ENCODE results near the gene GATD1. TPM values are rescaled to one million over a fixed set of nuclear protein-coding genes. Genes with fewer than 3 reads are reported as not detected.

The GATD1 gene
- total and polyA plus RNA-seq, 10 of the 15 experiments (the other 5 are each of a cell fraction or from before 2014, with no cell fraction given): 1.2 to 92.6 (median 22.3) TPM

DNA sequence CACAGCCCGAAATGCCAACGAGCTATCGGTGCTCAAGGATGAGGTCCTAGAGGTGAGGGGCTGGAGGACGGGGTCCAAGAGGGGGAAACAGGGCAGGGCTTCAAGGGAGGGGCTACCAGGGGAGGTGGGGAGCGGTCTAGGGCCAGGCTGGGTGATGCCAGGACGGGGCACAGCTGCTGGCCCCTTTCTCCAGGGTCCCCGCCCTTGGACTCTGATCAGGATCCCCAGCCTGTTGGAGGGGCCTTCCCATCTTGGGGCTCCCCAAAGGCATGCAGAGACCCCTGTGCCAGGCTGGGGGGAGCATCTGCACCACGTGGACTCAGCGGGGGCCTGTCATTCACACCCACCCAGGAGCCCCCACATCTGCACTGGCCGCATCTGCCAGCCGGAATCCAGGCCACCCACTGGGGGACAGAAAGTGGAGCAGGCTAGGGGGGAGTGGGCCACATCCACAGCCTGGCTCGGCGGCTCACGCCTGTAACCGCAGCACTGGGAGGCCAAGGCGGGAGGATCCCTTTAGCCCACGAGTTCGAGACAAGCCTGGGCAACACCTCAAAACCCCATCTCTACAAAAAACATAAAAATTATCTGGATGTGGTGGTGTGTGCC, 52.4 kb downstream of the GATD1 start:
- intact Hi-C loops (cut with micrococcal nuclease; ENCODE audit: unreplicated experiment): loop anchor here (5.0 kb wide), 1 partner anchor 108 kb away; the partner anchor contains the start of gene IRF7
- Histone ChIP-seq H3K9me3 (replicated peaks; ENCODE audit: control insufficient read depth, insufficient read depth, low read length) (no peaks in the 10 kb centered on the region), H3K4me2 (ENCODE audit: control insufficient read depth, insufficient read depth) (0 out of 2 replicates have a peak overlapping the region, but pooled peaks have one; percentile 25), H3K79me2 (ENCODE audit: control insufficient read depth, insufficient read depth, low read length) (no peaks in the 10 kb centered on the region), H3K4me3 (peak overlapping the region; percentile 58; the same call in 1 of the 2 replicates), H3K36me3 (ENCODE audit: control insufficient read depth in 2 of 2, insufficient read depth in 2 of 2, low read length in 1 of 2) (no peaks in the 10 kb centered on the region), H3K4me1 (ENCODE audit: control insufficient read depth, insufficient read depth, low read length) (peaks cover 18% of the 10 kb centered on the region), H4K20me1 (ENCODE audit: control insufficient read depth, insufficient read depth) (no peaks in the 10 kb centered on the region; the same call in 1 of the 2 replicates), H3K9ac (ENCODE audit: control insufficient read depth, insufficient read depth, low read length) (no peak overlapping the region), H3K27ac (ENCODE audit: control insufficient read depth, insufficient read depth) (no peak overlapping the region), H3K27me3 (replicated peaks in 1 of 2; ENCODE audit: control insufficient read depth in 2 of 2, insufficient read depth in 2 of 2, low read length in 1 of 2) (0 out of 4 replicates have a peak, but pooled peaks cover 0 to 3% of the 10 kb centered on the region in 2 experiments), H2AFZ (ENCODE audit: control insufficient read depth, low read depth, low read length) (no peak overlapping the region)
- CTCF ChIA-PET: interaction anchor here (0.7 to 8.6 kb wide), 13 partner anchors 18 to 178 kb away, joined by 3 to 127 read pairs (median 3); partner anchors contain the start of genes DEAF1, LMNTD2, PHRF1 and RASSF7
- ATAC-seq (no peak), FAIRE-seq (no peak), DNase-seq (ENCODE audit: low read depth, low spot score) (no peak)
- RAD21 ChIA-PET (ENCODE audit: unreplicated experiment): interaction anchor here (1.0 to 3.8 kb wide), 8 partner anchors 29 to 173 kb away, joined by 3 to 34 read pairs (median 6); partner anchors contain the start of genes DEAF1, PHRF1 and TMEM80
- in situ Hi-C loops (cut with MboI): loop anchor here (10.0 kb wide), 1 partner anchor 60 kb away; no protein-coding TSS in a partner anchor
- TF ChIP-seq SIN3A (IDR thresholded peaks at IDR 0.05; ENCODE audit: low read depth, low read length) (no peak), MLLT1 (IDR thresholded peaks at IDR 0.05) (no peak), IKZF1 (conservative IDR thresholded peaks at IDR 0.05) (no peak), JUND (IDR thresholded peaks at IDR 0.05; ENCODE audit: low read depth, low read length) (no peak), KLF5 (IDR thresholded peaks at IDR 0.05; ENCODE audit: partially characterized antibody) (no peak), HDAC6 (IDR thresholded peaks at IDR 0.05; ENCODE audit: unreplicated experiment) (no peak), MEF2A (IDR thresholded peaks at IDR 0.05; ENCODE audit: insufficient read depth, low read depth, low read length) (no peak), ESRRA (IDR thresholded peaks at IDR 0.05; ENCODE audit: low read length) (no peak), ASH2L (IDR thresholded peaks at IDR 0.05; ENCODE audit: borderline replicate concordance, low read depth) (no peak)
- SMC1A ChIA-PET (ENCODE audit: uncharacterized antibody, unreplicated experiment): interaction anchor here (0.8 to 1.9 kb wide), 4 partner anchors 28 to 189 kb away, joined by 3 to 11 read pairs (median 3); partner anchors contain the start of gene TMEM80
- POLR2A ChIA-PET: interaction anchor here (0.9 to 8.2 kb wide), 3 partner anchors 30 to 170 kb away, joined by 4 to 72 read pairs (median 4); partner anchors contain the start of genes DEAF1 and TMEM80
- no TSS peak for BruUV-seq (replicated peaks)
- 39% methylated on average over 18 of the region's 18 CpGs for WGBS (ENCODE audit: insufficient coverage, insufficient replicate concordance, low lambda C conversion rate, missing lambda C conversion rate)

Measured in GM12878 (cell line).